ENCODE results near the gene MOAP1.
"Not testable (repeated sequence)": the region's sequence is repeated elsewhere in the genome, so short reads cannot be mapped to it uniquely, and the experiment has no call there.

Gene MOAP1

GRCh38 chr14:93142854-93143652, 41.6 kb downstream of the MOAP1 start:
- DNase-seq = no peak

- peak; percentile 37 for DNase-seq
Measured at GRCh38 chr14:93137864-93138263, 46.8 kb downstream of the MOAP1 start.

GRCh38 chr14:93136508-93136907, 48.2 kb downstream of the MOAP1 start:
- DNase-seq = not testable (repeated sequence)

- no peak for DNase-seq
Measured at GRCh38 chr14:93136009-93136408, 48.7 kb downstream of the MOAP1 start.

GRCh38 chr14:93135399-93135798, 49.3 kb downstream of the MOAP1 start:
- DNase-seq = no peak

- DNase-seq = no peak
Measured at GRCh38 chr14:93133464-93133863, 51.2 kb downstream of the MOAP1 start.

- DNase-seq = no peak
Measured at GRCh38 chr14:93132472-93133065, 52.1 kb downstream of the MOAP1 start.
